Mesenchymal stem cell (in vitro differentiated cells and primary cell): ENCODE data around the gene KBTBD8.

Source experiments
- DNase-seq: peaks from one replicate; pipeline ENCODE4 v3.0.0-alpha.2; 2013
- H2AFZ ChIP-seq: one replicate; pipeline ENCODE4 v1.6.1; 2013; ENCODE audit warnings: low read depth, mild to moderate bottlenecking, control low read depth, inconsistent platforms, low read length, moderate library complexity
- H2AK5ac ChIP-seq: 2 replicates; pipeline ENCODE4 v1.6.1; 2013; ENCODE audit warnings: low read length, moderate library complexity, mild to moderate bottlenecking, inconsistent platforms; ENCODE audit not compliant: severe bottlenecking
- H2BK120ac ChIP-seq: one replicate; pipeline ENCODE4 v1.6.1; 2013; ENCODE audit warnings: low read depth, mild to moderate bottlenecking, inconsistent platforms, low read length, moderate library complexity
- H2BK12ac ChIP-seq, 2 experiments: one replicate each; pipeline ENCODE4 v1.6.1; 2013; ENCODE audit warnings: inconsistent platforms in 2 of 2, low read length in 2 of 2, mild to moderate bottlenecking in 2 of 2, moderate library complexity in 2 of 2, control low read depth in 1 of 2
- H2BK15ac ChIP-seq: one replicate; pipeline ENCODE4 v1.6.1; 2013; ENCODE audit warnings: mild to moderate bottlenecking, low read depth, inconsistent platforms; ENCODE audit not compliant: poor library complexity, severe bottlenecking
- H2BK5ac ChIP-seq: 2 replicates; pipeline ENCODE4 v1.6.1; 2013; ENCODE audit warnings: low read depth, mild to moderate bottlenecking, low read length, control low read depth, inconsistent platforms; ENCODE audit not compliant: poor library complexity, severe bottlenecking
- H3K14ac ChIP-seq, 2 experiments: one replicate each; pipeline ENCODE4 v1.6.1; 2013; ENCODE audit warnings: inconsistent platforms in 2 of 2, low read length in 2 of 2, control low read depth in 1 of 2, mild to moderate bottlenecking in 1 of 2, moderate library complexity in 1 of 2
- H3K18ac ChIP-seq, 2 experiments: one replicate each; pipeline ENCODE4 v1.6.1; 2013; ENCODE audit warnings: inconsistent platforms in 2 of 2, low read length in 2 of 2, control low read depth in 1 of 2, low read depth in 1 of 2, mild to moderate bottlenecking in 1 of 2
- H3K23ac ChIP-seq, 2 experiments: one replicate each; pipeline ENCODE4 v1.6.1; 2013; ENCODE audit warnings: inconsistent platforms in 2 of 2, low read length in 2 of 2, mild to moderate bottlenecking in 2 of 2, moderate library complexity in 2 of 2, control low read depth in 1 of 2
- H3K27ac ChIP-seq: 2 replicates; pipeline ENCODE4 v1.5.1; 2013; ENCODE audit warnings: mild to moderate bottlenecking, moderate library complexity, low read length, control low read depth, inconsistent platforms; ENCODE audit not compliant: poor library complexity, severe bottlenecking
- H3K27me3 ChIP-seq, 2 experiments: 2 replicates each; pipeline versions ENCODE4 v1.6.1 to v1.7.0; 2013; ENCODE audit warnings: low read length in 2 of 2, mild to moderate bottlenecking in 2 of 2, moderate library complexity in 2 of 2, control low read depth in 1 of 2, inconsistent platforms in 1 of 2; ENCODE audit not compliant: control insufficient read depth in 1 of 2, insufficient read depth in 1 of 2
- H3K36me3 ChIP-seq, 2 experiments: 2 replicates each; pipeline versions ENCODE4 v1.6.1 to v1.7.0; 2013; ENCODE audit warnings: low read length in 2 of 2, control low read depth in 1 of 2, inconsistent platforms in 1 of 2, low read depth in 1 of 2, mild to moderate bottlenecking in 1 of 2; ENCODE audit not compliant: insufficient read depth in 2 of 2, control insufficient read depth in 1 of 2
- H3K4ac ChIP-seq, 2 experiments: one replicate each; pipeline ENCODE4 v1.6.1; 2013; ENCODE audit warnings: inconsistent platforms in 2 of 2, low read length in 2 of 2, mild to moderate bottlenecking in 2 of 2, moderate library complexity in 2 of 2, control low read depth in 1 of 2, low read depth in 1 of 2
- H3K4me1 ChIP-seq: 2 replicates; pipeline ENCODE4 v1.6.1; 2013; ENCODE audit warnings: low read depth, low read length, control low read depth; ENCODE audit not compliant: control insufficient read depth, insufficient read depth
- H3K4me2 ChIP-seq: 2 replicates; pipeline ENCODE4 v1.6.1; 2013; ENCODE audit warnings: low read length, mild to moderate bottlenecking, inconsistent platforms; ENCODE audit not compliant: poor library complexity, severe bottlenecking
- H3K4me3 ChIP-seq, 2 experiments: 2 replicates each; pipeline versions ENCODE4 v1.5.1 to v1.7.0; 2013; ENCODE audit warnings: low read length in 2 of 2, mild to moderate bottlenecking in 2 of 2, control low read depth in 1 of 2, low read depth in 1 of 2; ENCODE audit not compliant: insufficient read depth in 1 of 2
- H3K79me1 ChIP-seq: replicated peaks from 2 replicates; pipeline ENCODE4 v1.6.1; 2013; ENCODE audit warnings: mild to moderate bottlenecking, control low read depth, low read length, inconsistent platforms; ENCODE audit not compliant: poor library complexity, severe bottlenecking
- H3K9ac ChIP-seq: 2 replicates; pipeline ENCODE4 v1.7.0; 2013; ENCODE audit warnings: mild to moderate bottlenecking, low read length, moderate library complexity
- H3K9me3 ChIP-seq: 2 replicates; pipeline ENCODE4 v1.7.0; 2013; ENCODE audit warnings: mild to moderate bottlenecking, low read length; ENCODE audit not compliant: control insufficient read depth
- H4K8ac ChIP-seq: one replicate; pipeline ENCODE4 v1.6.1; 2013; ENCODE audit warnings: inconsistent platforms, mild to moderate bottlenecking, low read length, moderate library complexity
- H4K91ac ChIP-seq: one replicate; pipeline ENCODE4 v1.6.1; 2013; ENCODE audit warnings: mild to moderate bottlenecking, low read length, inconsistent platforms
- WGBS: methylation state at CpG from one replicate; pipeline ENCODE4 v1.1.7; 2013; ENCODE audit warnings: mixed read lengths; 5-methylcytosine and 5-hydroxymethylcytosine counted together

KBTBD8 gene

GRCh38 chr3:67045711-67046465 lies 47.8 kb downstream of the KBTBD8 start:
- H2BK12ac ChIP-seq, result no peak overlapping the region
- H3K23ac ChIP-seq, result no peak overlapping the region
- H3K4me2 ChIP-seq, result no peak overlapping the region
- H2BK15ac ChIP-seq, result no peak overlapping the region
- no peak overlapping the region for H3K18ac ChIP-seq
- no peak overlapping the region for H4K91ac ChIP-seq
- no peak overlapping the region for H3K4me3 ChIP-seq
- H3K4ac ChIP-seq, result no peak overlapping the region
- 89% methylated on average over 2 of the region's 5 CpGs for WGBS
- H2BK120ac ChIP-seq, result no peak overlapping the region
- H3K36me3 ChIP-seq, result no peaks in the 10 kb centered on the region
- H3K27ac ChIP-seq, result no peak overlapping the region
- no peaks in the 10 kb centered on the region for H3K4me1 ChIP-seq
- no peaks in the 10 kb centered on the region for H3K9me3 ChIP-seq
- H2BK5ac ChIP-seq, result no peak overlapping the region
- no peak overlapping the region for H4K8ac ChIP-seq
- no peaks in the 10 kb centered on the region for H3K79me1 ChIP-seq
- DNase-seq, result no peak
- no peak overlapping the region for H2AK5ac ChIP-seq
- H3K9ac ChIP-seq, result no peak overlapping the region
- H3K27me3 ChIP-seq, result no peaks in the 10 kb centered on the region
- H3K14ac ChIP-seq, result no peak overlapping the region
- H2AFZ ChIP-seq, result no peak overlapping the region

DNA sequence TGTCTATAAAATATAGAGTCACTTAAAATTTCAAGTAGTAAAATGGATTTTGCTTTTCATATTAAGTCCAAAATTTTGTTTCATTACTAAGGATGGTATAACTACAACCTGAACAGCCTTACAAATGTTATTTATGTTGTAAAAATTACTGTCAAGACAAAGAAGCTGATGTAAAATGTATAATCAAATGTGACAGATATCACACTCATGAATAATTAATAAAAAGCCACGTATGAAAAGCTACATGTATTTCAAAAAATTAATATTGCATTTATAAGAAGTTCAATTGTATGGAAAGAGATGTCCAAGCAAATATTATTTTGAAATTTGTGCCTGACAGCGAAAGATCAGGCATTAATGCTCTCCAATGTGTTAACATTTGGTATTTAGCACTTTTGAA lies 48.9 kb downstream of the KBTBD8 start:
- no peak overlapping the region for H3K23ac ChIP-seq
- H2BK15ac ChIP-seq, result no peak overlapping the region
- WGBS, result 80% methylated on average over 1 of the region's 2 CpGs
- H3K9ac ChIP-seq, result no peak overlapping the region
- no peak overlapping the region for H2AK5ac ChIP-seq
- H3K9me3 ChIP-seq, result no peaks in the 10 kb centered on the region
- H4K91ac ChIP-seq, result no peak overlapping the region
- no peaks in the 10 kb centered on the region for H3K79me1 ChIP-seq
- no peak for DNase-seq
- H2BK5ac ChIP-seq, result no peak overlapping the region
- no peak overlapping the region for H3K4me2 ChIP-seq
- no peak overlapping the region for H3K27ac ChIP-seq
- H3K4me3 ChIP-seq, result no peak overlapping the region
- no peak overlapping the region for H2AFZ ChIP-seq
- no peak overlapping the region for H2BK12ac ChIP-seq
- no peak overlapping the region for H2BK120ac ChIP-seq
- H3K14ac ChIP-seq, result no peak overlapping the region
- H3K4ac ChIP-seq, result no peak overlapping the region
- H3K4me1 ChIP-seq, result no peaks in the 10 kb centered on the region
- H3K18ac ChIP-seq, result no peak overlapping the region
- no peaks in the 10 kb centered on the region for H3K36me3 ChIP-seq
- H4K8ac ChIP-seq, result no peak overlapping the region
- no peaks in the 10 kb centered on the region for H3K27me3 ChIP-seq

GRCh38 chr3:67048067-67048714 lies 50.1 kb downstream of the KBTBD8 start:
- Histone ChIP-seq H2BK12ac (no peak overlapping the region), H4K8ac (no peak overlapping the region), H2BK5ac (no peak overlapping the region), H3K9ac (no peak overlapping the region), H3K36me3 (no peaks in the 10 kb centered on the region), H3K4ac (no peak overlapping the region), H4K91ac (no peak overlapping the region), H3K4me1 (no peaks in the 10 kb centered on the region), H2BK120ac (no peak overlapping the region), H3K14ac (no peak overlapping the region), H3K27me3 (no peaks in the 10 kb centered on the region), H3K4me3 (no peak overlapping the region), H2BK15ac (no peak overlapping the region), H3K79me1 (no peaks in the 10 kb centered on the region), H2AFZ (no peak overlapping the region), H3K18ac (no peak overlapping the region), H3K23ac (no peak overlapping the region), H2AK5ac (no peak overlapping the region), H3K9me3 (no peaks in the 10 kb centered on the region), H3K27ac (no peak overlapping the region), H3K4me2 (no peak overlapping the region)
- DNase-seq, result no peak
- WGBS, result 86% methylated on average over 2 of the region's 2 CpGs

GRCh38 chr3:67048715-67049074 lies 50.6 kb downstream of the KBTBD8 start:
- Histone ChIP-seq H3K23ac (no peak overlapping the region), H3K4ac (no peak overlapping the region), H2BK120ac (no peak overlapping the region), H3K18ac (no peak overlapping the region), H3K9me3 (no peaks in the 10 kb centered on the region), H2BK12ac (no peak overlapping the region), H2AK5ac (no peak overlapping the region), H3K4me2 (no peak overlapping the region), H2AFZ (no peak overlapping the region), H3K27me3 (no peaks in the 10 kb centered on the region), H3K4me3 (no peak overlapping the region), H4K8ac (no peak overlapping the region), H2BK5ac (no peak overlapping the region), H3K27ac (no peak overlapping the region), H3K4me1 (no peaks in the 10 kb centered on the region), H4K91ac (no peak overlapping the region), H3K14ac (no peak overlapping the region), H3K36me3 (no peaks in the 10 kb centered on the region), H3K9ac (no peak overlapping the region), H3K79me1 (no peaks in the 10 kb centered on the region), H2BK15ac (no peak overlapping the region)
- DNase-seq, result no peak
- WGBS, result 82% methylated on average over 3 of the region's 3 CpGs
